Astrocyte of the spinal cord (primary cell): ENCODE measurements around the gene ZNF428.
"Not testable (repeated sequence)": the region's sequence is repeated elsewhere in the genome, so short reads cannot be mapped to it uniquely, and the experiment has no call there.

Source experiments
- DNase-seq: peaks from one replicate; pipeline ENCODE4 v3.0.0; 2011; ENCODE audit warnings: low read depth, low spot score
- H3K4me3 ChIP-seq: 2 replicates; pipeline ENCODE4 v1.5.1; 2011; ENCODE audit warnings: low read depth, mild to moderate bottlenecking, low read length, moderate library complexity
- in situ Hi-C: cut with HindIII; loops from 2 replicates; pipeline ENCODE4 v1.10.0; 2017; ENCODE audit warnings: low sequenced_read_pairs
- TF ChIP-seq, protein P1 (sequence below): IDR thresholded peaks from 2 replicates; pipeline ENCODE4 v1.5.1; 2012; ENCODE audit warnings: low read depth, mild to moderate bottlenecking, low read length, inconsistent platforms

ZNF428 gene

GRCh38 chr19:43641333-43641732, 21.9 kb upstream of the ZNF428 start:
- no peak for DNase-seq
- no peak overlapping the region for H3K4me3 ChIP-seq
- TF ChIP-seq, protein P1, sequence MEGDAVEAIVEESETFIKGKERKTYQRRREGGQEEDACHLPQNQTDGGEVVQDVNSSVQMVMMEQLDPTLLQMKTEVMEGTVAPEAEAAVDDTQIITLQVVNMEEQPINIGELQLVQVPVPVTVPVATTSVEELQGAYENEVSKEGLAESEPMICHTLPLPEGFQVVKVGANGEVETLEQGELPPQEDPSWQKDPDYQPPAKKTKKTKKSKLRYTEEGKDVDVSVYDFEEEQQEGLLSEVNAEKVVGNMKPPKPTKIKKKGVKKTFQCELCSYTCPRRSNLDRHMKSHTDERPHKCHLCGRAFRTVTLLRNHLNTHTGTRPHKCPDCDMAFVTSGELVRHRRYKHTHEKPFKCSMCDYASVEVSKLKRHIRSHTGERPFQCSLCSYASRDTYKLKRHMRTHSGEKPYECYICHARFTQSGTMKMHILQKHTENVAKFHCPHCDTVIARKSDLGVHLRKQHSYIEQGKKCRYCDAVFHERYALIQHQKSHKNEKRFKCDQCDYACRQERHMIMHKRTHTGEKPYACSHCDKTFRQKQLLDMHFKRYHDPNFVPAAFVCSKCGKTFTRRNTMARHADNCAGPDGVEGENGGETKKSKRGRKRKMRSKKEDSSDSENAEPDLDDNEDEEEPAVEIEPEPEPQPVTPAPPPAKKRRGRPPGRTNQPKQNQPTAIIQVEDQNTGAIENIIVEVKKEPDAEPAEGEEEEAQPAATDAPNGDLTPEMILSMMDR: no peak
- in situ Hi-C loops: no loop called here

DNA sequence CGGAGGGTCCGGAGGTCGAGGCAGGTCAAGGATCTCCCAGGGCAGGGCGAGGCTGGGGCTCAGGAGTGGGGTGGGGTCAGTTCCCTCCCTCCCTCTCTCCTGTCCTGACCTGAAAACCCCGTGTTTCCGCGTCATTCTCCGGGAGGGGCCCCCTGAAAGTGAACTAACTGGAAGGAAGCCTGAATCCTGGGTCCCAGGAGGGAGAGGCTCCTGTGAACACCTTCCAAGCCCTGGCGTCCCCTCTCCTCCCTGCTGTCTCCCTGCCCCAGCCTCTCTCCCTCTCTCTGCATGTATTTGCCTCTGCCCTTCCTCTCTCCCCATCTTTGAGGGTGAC, 21.0 kb upstream of the ZNF428 start:
- TF ChIP-seq, protein P1: no peak
- DNase-seq: no peak
- in situ Hi-C loops: no loop called here
- peak overlapping the region; percentile 45 for H3K4me3 ChIP-seq

DNA sequence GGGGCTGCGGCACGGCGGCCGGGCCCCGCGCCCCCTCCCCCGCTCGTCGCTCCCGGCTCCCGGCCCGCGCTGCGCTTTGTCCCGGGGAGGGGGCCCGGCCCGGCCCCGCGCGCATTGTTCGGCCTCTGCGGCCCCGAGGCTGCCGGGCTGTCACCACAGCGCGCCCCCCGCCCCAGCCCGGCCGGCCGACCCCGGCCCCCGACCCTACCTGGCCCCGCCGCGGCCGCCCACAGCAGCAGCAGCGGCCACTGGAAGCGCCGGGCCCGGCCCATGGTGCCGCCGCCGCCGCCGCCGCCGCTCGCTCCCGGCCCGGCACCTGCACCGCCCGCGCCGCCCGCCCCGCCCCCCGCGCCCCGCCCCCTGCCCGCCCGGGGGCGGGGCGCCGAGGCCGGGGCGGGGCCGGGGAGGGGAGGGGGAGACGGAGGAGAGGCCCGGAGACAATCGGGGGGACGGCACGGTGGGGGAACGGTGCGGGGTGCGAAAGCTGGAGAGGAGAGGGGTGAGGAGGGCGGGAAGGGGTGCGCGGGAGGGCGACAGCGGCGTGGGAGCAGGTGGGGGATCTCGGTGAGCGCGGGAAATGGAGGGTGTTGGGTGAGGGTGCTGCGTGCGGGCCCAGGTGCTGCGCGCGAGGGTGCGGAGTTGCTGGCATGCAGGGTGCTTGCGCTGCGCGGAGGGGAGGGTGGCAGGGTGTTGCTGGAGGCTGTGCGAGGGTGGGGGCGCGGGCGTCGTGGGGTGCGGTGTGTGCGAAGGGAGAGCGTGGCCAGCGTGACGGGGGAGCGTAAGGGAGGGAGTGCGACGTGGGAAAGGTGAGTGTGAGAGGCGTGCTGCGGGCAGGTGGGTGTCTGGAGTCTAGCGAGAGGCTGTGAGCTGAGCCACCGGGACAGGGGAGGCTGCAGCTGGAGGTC, 20.3 kb upstream of the ZNF428 start, which contains the start of gene CADM4:
Gene CADM4 (minus strand): TSS at position 332 of the 905 bp plus-strand sequence. CDS start 60 bp downstream, at position 272.
- in situ Hi-C loops: no loop called here
- TF ChIP-seq, protein P1: no peak
- H3K4me3 ChIP-seq: peak within 1 kb of the TSS; percentile 45
- DNase-seq: no peak

- peak overlapping the region; percentile 26 for H3K4me3 ChIP-seq
- TF ChIP-seq, protein P1: no peak
- no peak for DNase-seq
- in situ Hi-C loops: no loop called here
Measured at GRCh38 chr19:43638995-43639518, 19.6 kb upstream of the ZNF428 start.

DNA sequence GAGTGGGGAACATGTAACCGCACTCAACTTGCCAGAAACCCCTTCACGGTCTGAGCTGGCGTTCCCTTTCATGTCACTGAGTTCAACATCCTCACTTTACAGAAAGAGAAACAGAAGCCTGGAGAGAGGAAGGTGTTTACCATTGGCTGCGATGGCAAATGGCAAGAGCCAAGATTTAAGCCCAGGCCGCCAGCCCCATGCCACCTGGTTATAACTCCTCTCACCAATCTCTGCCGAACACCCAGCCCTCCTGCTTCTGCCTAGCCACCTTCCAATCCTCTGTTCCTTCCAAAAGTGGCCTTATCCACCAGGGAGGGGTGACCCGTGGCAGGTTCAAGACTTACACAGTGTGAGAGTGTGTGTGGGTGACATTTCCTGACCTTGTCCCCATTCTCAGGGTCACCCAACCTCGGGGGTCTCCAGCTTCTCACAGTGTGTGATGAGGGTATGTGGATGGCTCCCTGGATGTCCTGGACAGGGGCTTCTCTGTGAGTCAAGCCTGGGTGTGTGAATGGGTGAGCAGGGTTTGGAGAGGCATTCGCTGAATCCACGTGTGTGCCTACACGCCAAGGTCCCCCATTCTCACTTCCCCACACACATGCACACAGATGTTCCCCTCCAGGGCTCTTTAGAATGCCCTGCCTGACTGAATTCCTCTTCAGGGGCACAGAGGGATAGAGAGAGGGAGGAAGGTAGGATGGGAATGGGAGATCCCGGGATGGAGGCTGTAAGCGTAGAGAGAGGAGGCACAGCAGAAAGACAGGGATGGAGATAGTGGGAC, 19.0 kb upstream of the ZNF428 start:
- in situ Hi-C loops: no loop called here
- no peak overlapping the region for H3K4me3 ChIP-seq
- TF ChIP-seq, protein P1: no peak
- no peak for DNase-seq

- H3K4me3 ChIP-seq: no peak overlapping the region
- TF ChIP-seq, protein P1: no peak
Measured at GRCh38 chr19:43636121-43636683, 16.8 kb upstream of the ZNF428 start.

DNA sequence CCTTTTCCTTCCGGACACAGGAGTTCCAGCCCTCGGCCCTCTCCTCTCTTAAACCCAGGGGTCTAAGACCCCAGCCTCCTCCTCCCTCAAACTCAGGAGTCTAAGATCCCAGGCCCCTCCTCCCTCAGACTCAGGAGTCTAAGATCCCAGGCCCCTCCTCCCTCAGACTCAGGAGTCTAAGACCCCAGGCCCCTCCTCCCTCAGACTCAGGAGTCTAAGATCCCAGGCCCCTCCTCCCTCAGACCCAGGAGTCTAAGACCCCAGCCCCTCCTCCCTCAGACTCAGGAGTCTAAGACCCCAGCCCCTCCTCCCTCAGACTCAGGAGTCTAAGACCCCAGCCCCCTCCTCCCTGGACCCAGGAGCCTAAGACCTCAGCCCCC, 16.1 kb upstream of the ZNF428 start:
- in situ Hi-C loops, H3K4me3 ChIP-seq, DNase-seq: not testable (repeated sequence)

More at GRCh38 chr19:43636121-43636683, 16.8 kb upstream of the ZNF428 start:
- in situ Hi-C loops: no loop called here
- DNase-seq: no peak
